Stimulated activated CD4-positive, alpha-beta T cell treated with anti-CD3 and anti-CD28 coated beads, Interleukin-2, amount 100 ng/mL, for 4 hours (primary cell): ENCODE results near the gene ZNF586.
"Not testable (repeated sequence)": the region's sequence is repeated elsewhere in the genome, so short reads cannot be mapped to it uniquely, and the experiment has no call there.

Experiments
- DNase-seq: peaks from one replicate; pipeline ENCODE4 v3.0.0-alpha.2; 2020; ENCODE audit warnings: low read depth

ZNF586 gene

GRCh38 chr19:57823608-57824007 is 54.1 kb downstream of the ZNF586 start:
- not testable (repeated sequence) for DNase-seq

- no peak for DNase-seq
Measured at GRCh38 chr19:57825511-57825910, 56.0 kb downstream of the ZNF586 start.

- DNase-seq: no peak
Measured at GRCh38 chr19:57829316-57829715, 59.8 kb downstream of the ZNF586 start.

GRCh38 chr19:57830071-57830602 is 60.7 kb downstream of the ZNF586 start, which contains the start of gene ZNF587B:
Gene ZNF587B, plus strand, starts transcription at chr19:57830299. Its CDS starts 230 bp downstream, at chr19:57830529.
- DNase-seq: no peak
